K562 (cell line): ENCODE measurements around the gene MAP1LC3B2. TPM values are rescaled to one million over a fixed set of nuclear protein-coding genes. Genes with fewer than 3 reads are reported as not detected.
A peak's percentile ranks its signal among the peaks of the same experiment; 100 is the strongest.

Experiments used
- ATAC-seq: fragments of 200-7000 bp; cut with Tn5 transposase; 3 replicates; pipeline ENCODE4 v1.9.1; 2020; ENCODE audit warnings: moderate library complexity
- BruUV-seq: library from RNA; stranded (reverse); fragments of 400-500 nt; replicated peaks from 2 replicates; lab custom pipeline; 2021; lab: Mats Ljungman, UMichigan
- CTCF ChIA-PET: fragments of 300-600 bp; formaldehyde crosslinking; extraction: SDS; loops from one replicate; lab custom pipeline; 2021; ENCODE audit warnings: low intra/inter-chr PET ratio; lab: Yijun Ruan, JAX
- POLR2A ChIA-PET: fragments of 300-600, 350-650 bp; sonication (Branson Sonifier 250); formaldehyde crosslinking; extraction: SDS; loops from one replicate; lab custom pipeline; 2021; ENCODE audit warnings: antibody characterized with exemption, inconsistent platforms; lab: Yijun Ruan, JAX
- DNase-seq, 4 experiments: peaks; one replicate each; pipeline versions ENCODE4 v3.0.0 to v3.0.0-alpha.2; 2011 to 2018; ENCODE audit warnings: low spot score in 3 of 4, mixed read lengths in 3 of 4; ENCODE audit errors: extremely low read depth in 1 of 4
- FAIRE-seq: peaks from 2 replicates; lab custom pipeline; 2011; peaks lifted over from hg19 to GRCh38; lab: Jason Lieb, UNC
- H2AFZ ChIP-seq: 2 replicates; pipeline ENCODE4 v1.6.0; 2011; ENCODE audit warnings: low read depth, low read length, control low read depth, inconsistent platforms
- H3K27ac ChIP-seq: fragments of 200-600 bp; 3 replicates; pipeline ENCODE4 v1.8.0; 2011; ENCODE audit warnings: low read depth, mild to moderate bottlenecking, control low read depth, inconsistent platforms, low read length, moderate library complexity, mixed read lengths; ENCODE audit errors: extremely low read depth
- H3K27me3 ChIP-seq, 2 experiments: fragments of 300-600 bp in 1 of 2; 2 replicates in 1 of 2; 3 replicates in 1 of 2; pipeline versions ENCODE4 v1.6.0 to v1.8.0; 2011; ENCODE audit warnings: inconsistent platforms in 2 of 2, low read length in 2 of 2, mild to moderate bottlenecking in 1 of 2, mixed read lengths in 1 of 2, moderate library complexity in 1 of 2; ENCODE audit not compliant: control insufficient read depth in 2 of 2, insufficient read depth in 2 of 2
- H3K36me3 ChIP-seq: fragments of 300-600 bp; 3 replicates; pipeline ENCODE4 v1.8.0; 2011; ENCODE audit warnings: mild to moderate bottlenecking, low read length, inconsistent platforms; ENCODE audit not compliant: control insufficient read depth, insufficient read depth
- H3K4me1 ChIP-seq, 2 experiments: fragments of 200-600 bp in 1 of 2; replicated peaks in 1 of 2; 2 replicates in 1 of 2; 3 replicates in 1 of 2; pipeline versions ENCODE4 v1.5.1 to v1.8.0; 2011; ENCODE audit warnings: inconsistent platforms in 2 of 2, low read length in 2 of 2, mild to moderate bottlenecking in 1 of 2, mixed read lengths in 1 of 2, moderate library complexity in 1 of 2; ENCODE audit not compliant: control insufficient read depth in 2 of 2, insufficient read depth in 2 of 2
- H3K4me2 ChIP-seq: 2 replicates; pipeline ENCODE4 v1.6.1; 2011; ENCODE audit warnings: low read length, control low read depth, inconsistent platforms, mixed read lengths; ENCODE audit not compliant: insufficient read depth
- H3K4me3 ChIP-seq: fragments of 200-600 bp; sonication (generic), shearing (Covaris generic); 2 replicates; pipeline ENCODE4 v1.5.1; 2016; ENCODE audit warnings: control low read depth, inconsistent platforms
- H3K79me2 ChIP-seq: fragments of 200-600 bp; 3 replicates; pipeline ENCODE4 v1.8.0; 2011; ENCODE audit warnings: low read length, inconsistent platforms; ENCODE audit not compliant: control insufficient read depth, insufficient read depth
- H3K9ac ChIP-seq, 2 experiments: 2 replicates each; pipeline versions ENCODE4 v1.6.0 to v1.6.1; 2011; ENCODE audit warnings: low read depth in 2 of 2, low read length in 2 of 2, control low read depth in 1 of 2, inconsistent platforms in 1 of 2, mild to moderate bottlenecking in 1 of 2, mixed read lengths in 1 of 2; ENCODE audit not compliant: insufficient read depth in 1 of 2
- H3K9me1 ChIP-seq: one replicate; pipeline ENCODE4 v1.6.0; 2011; ENCODE audit warnings: inconsistent platforms, mild to moderate bottlenecking, low read length, moderate library complexity; ENCODE audit not compliant: control insufficient read depth, insufficient read depth
- H3K9me3 ChIP-seq: replicated peaks from 2 replicates; pipeline ENCODE4 v1.5.1; 2011; ENCODE audit warnings: low read depth, low read length, inconsistent platforms; ENCODE audit not compliant: control insufficient read depth, insufficient read depth
- H4K20me1 ChIP-seq: replicated peaks from 2 replicates; pipeline ENCODE4 v1.6.1; 2011; ENCODE audit warnings: low read length, inconsistent platforms, mixed read lengths; ENCODE audit not compliant: control insufficient read depth, insufficient read depth
- ARID1B ChIP-seq: fragments of 450-650 bp; IDR thresholded peaks from 2 replicates; pipeline ENCODE4 v1.6.1; 2016; ENCODE audit warnings: antibody characterized with exemption, mild to moderate bottlenecking, inconsistent platforms
- BRF1 ChIP-seq: IDR thresholded peaks from 3 replicates; pipeline ENCODE4 v1.6.1; 2011; ENCODE audit warnings: borderline replicate concordance, mild to moderate bottlenecking; ENCODE audit not compliant: insufficient read length; ENCODE audit errors: extremely low read depth
- CBX5 ChIP-seq: IDR thresholded peaks from 2 replicates; pipeline ENCODE4 v1.6.1; 2014; ENCODE audit warnings: low read depth, borderline replicate concordance
- FOXJ2 ChIP-seq: fragments of 200-800 bp; sonication (Bioruptor generic); IDR thresholded peaks from 2 replicates; pipeline ENCODE4 v1.6.1; 2016; ENCODE audit warnings: missing genetic modification characterization, missing compliant biosample characterization
- HMG20A ChIP-seq: fragments of 450-650 bp; formaldehyde crosslinking; conservative IDR thresholded peaks from 2 replicates; pipeline ENCODE4 v1.4.0; 2020; ENCODE audit warnings: mild to moderate bottlenecking, mixed read lengths
- MAFF ChIP-seq: IDR thresholded peaks from 2 replicates; pipeline ENCODE4 v1.6.1; 2012; ENCODE audit warnings: low read length, improper control_type of control experiment
- MTA1 ChIP-seq: fragments of 450-650 bp; IDR thresholded peaks from 2 replicates; pipeline ENCODE4 v1.6.1; 2017; ENCODE audit warnings: borderline replicate concordance
- SMARCE1 ChIP-seq: fragments of 450-650 bp; IDR thresholded peaks from 2 replicates; pipeline ENCODE4 v1.7.1; 2016; ENCODE audit warnings: mild to moderate bottlenecking
- STAG1 ChIP-seq: sonication (generic); formaldehyde crosslinking; IDR thresholded peaks from 2 replicates; pipeline ENCODE4 v1.5.0; 2020; ENCODE audit warnings: missing genetic modification reagents, borderline replicate concordance
- TRIM24 ChIP-seq, 2 experiments: fragments of 450-650 bp; IDR thresholded peaks; 2 replicates each; pipeline ENCODE4 v1.6.1; 2016
- ZNF780A ChIP-seq: fragments of 250-450 bp; sonication (Bioruptor Pico); IDR thresholded peaks from 2 replicates; pipeline ENCODE4 v1.5.0; 2021; ENCODE audit warnings: mild to moderate bottlenecking
- WGBS: fragments of 100-300 bp; shearing (Covaris generic); methylation state at CpG from one replicate; pipeline ENCODE4 v1.1.6; 2016; ENCODE audit warnings: low coverage, mixed read lengths; ENCODE audit not compliant: insufficient coverage; ENCODE audit errors: missing lambda C conversion rate; 5-methylcytosine and 5-hydroxymethylcytosine counted together
- in situ Hi-C: fragments of 300-500 bp; cut with MboI; formaldehyde crosslinking; loops from 4 replicates; pipeline ENCODE4 v1.15.0; 2018; ENCODE audit warnings: inconsistent platforms, mixed read lengths
- intact Hi-C: fragments of 100-400 bp; cut with micrococcal nuclease; formaldehyde crosslinking; loops from 2 replicates; pipeline ENCODE4 v1.14.2; 2022
- polyA plus RNA-seq, 8 experiments: library from polyadenylated mRNA; depleted of rRNA in 4 of 8; stranded (reverse) in 5 of 8; unstranded in 3 of 8; fragments of >200 nt; fragmentation: Nextera tagmentation in 2 of 8; fragmentation: Illumina TruSeq in 1 of 8; extraction: Ambion mirVana in 2 of 8; extraction: Trizol in 1 of 8; gene quantifications; 2 replicates each; pipeline versions ENCODE4 v1.2.1 to v1.2.3, GENCODE V29; 2011 to 2014; ENCODE audit warnings: inconsistent platforms in 1 of 8, missing spikeins in 1 of 8
- total RNA-seq, 7 experiments: library from RNA; depleted of rRNA in 6 of 7; stranded (reverse); fragments of >200 nt in 6 of 7; fragmentation: Illumina TruSeq in 2 of 7; extraction: Trizol in 2 of 7; gene quantifications; 2 replicates each; pipeline versions ENCODE4 v1.2.1 to v1.2.3, GENCODE V29; 2011 to 2021; ENCODE audit warnings: low replicate concordance in 1 of 7
- TF ChIP-seq, protein P1 (sequence below), 2 experiments: fragments of 200-800 bp in 1 of 2; sonication (Bioruptor generic) in 1 of 2; sonication (generic) in 1 of 2; formaldehyde crosslinking in 1 of 2; IDR thresholded peaks in 1 of 2; conservative IDR thresholded peaks in 1 of 2; 2 replicates each; pipeline versions ENCODE4 v1.5.0 to v1.6.1; 2016 to 2020; ENCODE audit warnings: missing compliant biosample characterization in 1 of 2, missing genetic modification characterization in 1 of 2, missing genetic modification reagents in 1 of 2
- TF ChIP-seq, protein P2 (sequence below): fragments of 450-650 bp; IDR thresholded peaks from 2 replicates; pipeline ENCODE4 v1.6.1; 2018; ENCODE audit not compliant: partially characterized antibody
- TF ChIP-seq, protein P3 (sequence below): fragments of 450-650 bp; IDR thresholded peaks from 2 replicates; pipeline ENCODE4 v1.6.1; 2016; ENCODE audit warnings: borderline replicate concordance
- TF ChIP-seq, protein P4 (sequence below): fragments of 250-450 bp; sonication (Bioruptor Pico); IDR thresholded peaks from 2 replicates; pipeline ENCODE4 v1.6.1; 2021; ENCODE audit warnings: mild to moderate bottlenecking

MAP1LC3B2 gene
- total and polyA plus RNA-seq, 9 of the 15 experiments (the other 6 are each of a cell fraction or from before 2014, with no cell fraction given), result 0.53 to 2.8 (median 0.76) TPM; not detected in 2

DNA sequence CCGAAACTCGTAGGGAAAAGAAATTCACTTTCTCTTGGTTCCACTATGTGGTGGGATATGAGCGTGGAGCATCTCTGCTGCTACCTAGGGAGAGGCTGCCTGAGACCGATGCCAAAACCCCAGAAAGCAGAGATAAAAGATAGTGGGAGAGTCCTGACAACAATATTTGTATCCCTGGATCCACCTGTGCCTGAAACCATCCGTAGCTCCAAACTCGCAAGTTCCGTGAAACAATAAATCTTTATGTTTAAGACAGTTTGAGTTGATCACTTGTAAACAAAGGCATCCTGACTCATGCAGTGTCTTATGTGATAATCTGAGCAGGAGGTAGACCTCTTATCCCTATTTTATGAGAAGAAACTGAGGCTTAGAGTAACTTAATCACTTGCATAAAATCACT lies 2.9 kb downstream of the MAP1LC3B2 start (continued):
- no peak for TF ChIP-seq FOXJ2 (tag)
- TF ChIP-seq MTA1, result no peak

DNA sequence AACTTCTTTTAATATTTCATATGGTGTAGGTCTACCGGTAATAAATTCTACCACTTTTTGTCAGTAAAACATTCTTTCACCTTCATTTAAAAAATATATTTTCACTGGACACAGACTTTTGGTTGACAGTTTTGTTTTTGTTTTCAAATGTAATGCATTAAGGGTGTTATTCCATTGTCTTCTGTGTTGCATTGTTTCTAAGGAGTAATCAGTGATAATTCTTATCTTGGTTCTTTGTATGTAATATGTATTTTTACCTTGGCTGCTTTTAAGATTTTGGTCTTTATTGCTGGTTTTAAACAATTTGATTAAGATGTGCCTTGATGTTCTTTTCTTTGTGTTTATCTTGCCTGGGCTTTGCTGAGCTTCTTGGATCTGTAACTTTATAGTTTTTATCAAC lies 4.1 kb downstream of the MAP1LC3B2 start:
- Histone ChIP-seq H3K4me3 (no peak overlapping the region), H3K27me3 (no peaks in the 10 kb centered on the region), H3K4me2 (no peak overlapping the region), H3K27ac (no peak overlapping the region), H3K9me1 (no peaks in the 10 kb centered on the region), H2AFZ (no peak overlapping the region), H3K9me3 (peaks cover 17% of the 10 kb centered on the region), H4K20me1 (no peaks in the 10 kb centered on the region), H3K36me3 (no peaks in the 10 kb centered on the region), H3K4me1 (peaks cover 25 to 31% of the 10 kb centered on the region in 2 experiments), H3K9ac (no peak overlapping the region), H3K79me2 (no peaks in the 10 kb centered on the region)
- POLR2A ChIA-PET, result no interaction called here
- ATAC-seq (no peak), FAIRE-seq (no peak), DNase-seq (no peak)
- intact Hi-C loops, result no loop called here
- CTCF ChIA-PET, result no interaction called here
- 94% methylated on average over 1 of the region's 1 CpG for WGBS
- in situ Hi-C loops, result no loop called here
- BruUV-seq, result no TSS peak
- TF ChIP-seq, protein P1, sequence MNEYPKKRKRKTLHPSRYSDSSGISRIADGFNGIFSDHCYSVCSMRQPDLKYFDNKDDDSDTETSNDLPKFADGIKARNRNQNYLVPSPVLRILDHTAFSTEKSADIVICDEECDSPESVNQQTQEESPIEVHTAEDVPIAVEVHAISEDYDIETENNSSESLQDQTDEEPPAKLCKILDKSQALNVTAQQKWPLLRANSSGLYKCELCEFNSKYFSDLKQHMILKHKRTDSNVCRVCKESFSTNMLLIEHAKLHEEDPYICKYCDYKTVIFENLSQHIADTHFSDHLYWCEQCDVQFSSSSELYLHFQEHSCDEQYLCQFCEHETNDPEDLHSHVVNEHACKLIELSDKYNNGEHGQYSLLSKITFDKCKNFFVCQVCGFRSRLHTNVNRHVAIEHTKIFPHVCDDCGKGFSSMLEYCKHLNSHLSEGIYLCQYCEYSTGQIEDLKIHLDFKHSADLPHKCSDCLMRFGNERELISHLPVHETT (CRISPR knock-in tag; conservative IDR thresholded peaks at IDR 0.05 in 1 of 2, IDR thresholded peaks at IDR 0.05 in 1 of 2), result no peak
- TF ChIP-seq BRF1 (no peak), ARID1B (peak; percentile 15; the same call in 1 of the 2 replicates), TRIM24 (IDR thresholded peaks at IDR 0.05) (peak; percentile 95 to 97), HMG20A (CRISPR knock-in tag) (no peak), STAG1 (CRISPR knock-in tag) (no peak), CBX5 (peak; percentile 73; the same call in 1 of the 2 replicates), MAFF (no peak), ZNF780A (CRISPR knock-in tag) (no peak), SMARCE1 (no peak)
- TF ChIP-seq, protein P2, sequence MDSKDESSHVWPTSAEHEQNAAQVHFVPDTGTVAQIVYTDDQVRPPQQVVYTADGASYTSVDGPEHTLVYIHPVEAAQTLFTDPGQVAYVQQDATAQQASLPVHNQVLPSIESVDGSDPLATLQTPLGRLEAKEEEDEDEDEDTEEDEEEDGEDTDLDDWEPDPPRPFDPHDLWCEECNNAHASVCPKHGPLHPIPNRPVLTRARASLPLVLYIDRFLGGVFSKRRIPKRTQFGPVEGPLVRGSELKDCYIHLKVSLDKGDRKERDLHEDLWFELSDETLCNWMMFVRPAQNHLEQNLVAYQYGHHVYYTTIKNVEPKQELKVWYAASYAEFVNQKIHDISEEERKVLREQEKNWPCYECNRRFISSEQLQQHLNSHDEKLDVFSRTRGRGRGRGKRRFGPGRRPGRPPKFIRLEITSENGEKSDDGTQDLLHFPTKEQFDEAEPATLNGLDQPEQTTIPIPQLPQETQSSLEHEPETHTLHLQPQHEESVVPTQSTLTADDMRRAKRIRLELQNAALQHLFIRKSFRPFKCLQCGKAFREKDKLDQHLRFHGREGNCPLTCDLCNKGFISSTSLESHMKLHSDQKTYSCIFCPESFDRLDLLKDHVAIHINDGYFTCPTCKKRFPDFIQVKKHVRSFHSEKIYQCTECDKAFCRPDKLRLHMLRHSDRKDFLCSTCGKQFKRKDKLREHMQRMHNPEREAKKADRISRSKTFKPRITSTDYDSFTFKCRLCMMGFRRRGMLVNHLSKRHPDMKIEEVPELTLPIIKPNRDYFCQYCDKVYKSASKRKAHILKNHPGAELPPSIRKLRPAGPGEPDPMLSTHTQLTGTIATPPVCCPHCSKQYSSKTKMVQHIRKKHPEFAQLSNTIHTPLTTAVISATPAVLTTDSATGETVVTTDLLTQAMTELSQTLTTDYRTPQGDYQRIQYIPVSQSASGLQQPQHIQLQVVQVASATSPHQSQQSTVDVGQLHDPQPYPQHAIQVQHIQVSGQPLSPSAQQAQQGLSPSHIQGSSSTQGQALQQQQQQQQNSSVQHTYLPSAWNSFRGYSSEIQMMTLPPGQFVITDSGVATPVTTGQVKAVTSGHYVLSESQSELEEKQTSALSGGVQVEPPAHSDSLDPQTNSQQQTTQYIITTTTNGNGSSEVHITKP, result no peak
- TF ChIP-seq, protein P3, sequence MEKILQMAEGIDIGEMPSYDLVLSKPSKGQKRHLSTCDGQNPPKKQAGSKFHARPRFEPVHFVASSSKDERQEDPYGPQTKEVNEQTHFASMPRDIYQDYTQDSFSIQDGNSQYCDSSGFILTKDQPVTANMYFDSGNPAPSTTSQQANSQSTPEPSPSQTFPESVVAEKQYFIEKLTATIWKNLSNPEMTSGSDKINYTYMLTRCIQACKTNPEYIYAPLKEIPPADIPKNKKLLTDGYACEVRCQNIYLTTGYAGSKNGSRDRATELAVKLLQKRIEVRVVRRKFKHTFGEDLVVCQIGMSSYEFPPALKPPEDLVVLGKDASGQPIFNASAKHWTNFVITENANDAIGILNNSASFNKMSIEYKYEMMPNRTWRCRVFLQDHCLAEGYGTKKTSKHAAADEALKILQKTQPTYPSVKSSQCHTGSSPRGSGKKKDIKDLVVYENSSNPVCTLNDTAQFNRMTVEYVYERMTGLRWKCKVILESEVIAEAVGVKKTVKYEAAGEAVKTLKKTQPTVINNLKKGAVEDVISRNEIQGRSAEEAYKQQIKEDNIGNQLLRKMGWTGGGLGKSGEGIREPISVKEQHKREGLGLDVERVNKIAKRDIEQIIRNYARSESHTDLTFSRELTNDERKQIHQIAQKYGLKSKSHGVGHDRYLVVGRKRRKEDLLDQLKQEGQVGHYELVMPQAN, result no peak
- TF ChIP-seq, protein P4, sequence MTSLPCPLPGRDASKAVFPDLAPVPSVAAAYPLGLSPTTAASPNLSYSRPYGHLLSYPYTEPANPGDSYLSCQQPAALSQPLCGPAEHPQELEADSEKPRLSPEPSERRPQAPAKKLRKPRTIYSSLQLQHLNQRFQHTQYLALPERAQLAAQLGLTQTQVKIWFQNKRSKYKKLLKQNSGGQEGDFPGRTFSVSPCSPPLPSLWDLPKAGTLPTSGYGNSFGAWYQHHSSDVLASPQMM (CRISPR knock-in tag), result no peak
